MM.1S (cell line): ENCODE results near the gene FCN3.

ENCODE experiments used
- EZH2 ChIP-seq: fragments of 300-600 bp; sonication (generic); optimal IDR thresholded peaks from 2 replicates; pipeline ENCODE3; 2017; ENCODE audit warnings: low read depth, mild to moderate bottlenecking, antibody characterized with exemption, low read length, mixed read lengths
- TF ChIP-seq, protein P1 (sequence below): fragments of 300-600 bp; sonication (generic); IDR thresholded peaks from 2 replicates; pipeline ENCODE4 v1.5.1; 2016; ENCODE audit warnings: antibody characterized with exemption, low read length, mixed read lengths

- TF ChIP-seq, protein P1, sequence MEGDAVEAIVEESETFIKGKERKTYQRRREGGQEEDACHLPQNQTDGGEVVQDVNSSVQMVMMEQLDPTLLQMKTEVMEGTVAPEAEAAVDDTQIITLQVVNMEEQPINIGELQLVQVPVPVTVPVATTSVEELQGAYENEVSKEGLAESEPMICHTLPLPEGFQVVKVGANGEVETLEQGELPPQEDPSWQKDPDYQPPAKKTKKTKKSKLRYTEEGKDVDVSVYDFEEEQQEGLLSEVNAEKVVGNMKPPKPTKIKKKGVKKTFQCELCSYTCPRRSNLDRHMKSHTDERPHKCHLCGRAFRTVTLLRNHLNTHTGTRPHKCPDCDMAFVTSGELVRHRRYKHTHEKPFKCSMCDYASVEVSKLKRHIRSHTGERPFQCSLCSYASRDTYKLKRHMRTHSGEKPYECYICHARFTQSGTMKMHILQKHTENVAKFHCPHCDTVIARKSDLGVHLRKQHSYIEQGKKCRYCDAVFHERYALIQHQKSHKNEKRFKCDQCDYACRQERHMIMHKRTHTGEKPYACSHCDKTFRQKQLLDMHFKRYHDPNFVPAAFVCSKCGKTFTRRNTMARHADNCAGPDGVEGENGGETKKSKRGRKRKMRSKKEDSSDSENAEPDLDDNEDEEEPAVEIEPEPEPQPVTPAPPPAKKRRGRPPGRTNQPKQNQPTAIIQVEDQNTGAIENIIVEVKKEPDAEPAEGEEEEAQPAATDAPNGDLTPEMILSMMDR, result no peak
- no peak for TF ChIP-seq EZH2
Observed at GRCh38 chr1:27333717-27334279, 40.8 kb downstream of the FCN3 start.
